NOMO-1 (cell line): ENCODE results near the gene NINL.

ENCODE experiments used
- DNase-seq, 2 experiments: peaks; one replicate each; lab custom pipeline; 2025; ENCODE audit not compliant: unreplicated experiment in 2 of 2; lab: John Stamatoyannopoulos, UW

The NINL gene

DNA sequence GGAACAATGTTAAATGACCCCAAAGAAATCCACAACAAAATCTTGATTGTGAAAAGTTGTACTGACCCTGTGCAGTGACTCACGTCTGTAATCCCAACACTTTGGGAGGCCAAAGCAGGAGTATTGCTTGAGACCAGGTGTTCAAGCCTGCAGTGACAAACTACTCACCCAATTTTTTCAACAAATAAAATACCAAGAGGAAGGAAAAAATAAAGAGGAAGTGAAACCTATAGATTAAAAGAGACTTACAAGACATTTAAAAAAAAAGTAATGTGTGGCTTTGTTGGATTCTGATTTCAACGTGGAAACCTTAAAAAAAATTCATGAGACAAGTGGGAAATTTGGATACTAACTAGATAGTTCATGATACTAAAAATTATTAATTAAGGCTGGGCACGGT is 146.0 kb downstream of the NINL start:
- peak; percentile 20 to 78 for DNase-seq

GRCh38 chr20:25437153-25437581 is 148.2 kb downstream of the NINL start:
- DNase-seq: no peak

GRCh38 chr20:25424536-25424935 is 160.8 kb downstream of the NINL start:
- no peak for DNase-seq

- DNase-seq: no peak
Observed at GRCh38 chr20:25422032-25422431, 163.3 kb downstream of the NINL start.

DNA sequence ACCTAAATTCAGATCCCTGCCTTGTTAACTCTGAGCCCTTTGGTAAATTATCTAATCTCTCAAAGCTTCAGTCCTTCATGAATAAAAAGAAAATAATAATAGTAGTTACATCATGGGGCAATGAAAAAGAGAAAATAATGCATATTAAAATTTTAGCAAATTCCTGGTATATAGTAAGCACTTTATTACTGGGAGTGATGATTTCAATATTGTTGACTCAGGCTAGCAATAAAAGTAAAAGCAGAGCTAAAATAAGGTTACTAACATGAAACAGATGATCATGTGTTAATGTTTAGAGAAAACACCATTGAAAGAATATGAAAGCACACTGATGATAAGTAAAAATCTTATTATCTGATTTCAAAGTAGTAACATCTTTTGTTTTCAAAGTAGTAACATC is 164.2 kb downstream of the NINL start:
- no peak for DNase-seq

GRCh38 chr20:25418776-25419175 is 166.6 kb downstream of the NINL start:
- DNase-seq: no peak

DNA sequence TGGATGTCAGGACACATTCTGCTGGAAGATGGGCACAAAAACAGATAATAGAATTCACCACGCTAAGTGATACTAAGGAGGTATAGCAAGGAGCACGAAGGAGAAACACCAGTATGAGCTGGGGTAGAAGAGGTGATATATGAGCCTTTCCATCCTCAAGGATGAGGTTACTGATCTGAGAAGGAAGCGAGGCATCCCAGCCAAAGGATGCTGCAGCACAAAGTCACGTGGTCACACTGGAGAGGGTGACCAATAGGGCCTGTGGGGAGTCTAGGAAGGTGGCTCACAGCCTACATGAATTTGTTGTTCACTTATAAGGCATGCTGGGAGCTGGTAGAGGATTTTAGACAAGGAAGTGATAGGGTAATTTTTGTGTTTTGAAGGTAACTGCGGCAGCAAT is 176.4 kb downstream of the NINL start:
- no peak for DNase-seq

- no peak for DNase-seq
Observed at GRCh38 chr20:25408170-25408547, 177.2 kb downstream of the NINL start.

DNA sequence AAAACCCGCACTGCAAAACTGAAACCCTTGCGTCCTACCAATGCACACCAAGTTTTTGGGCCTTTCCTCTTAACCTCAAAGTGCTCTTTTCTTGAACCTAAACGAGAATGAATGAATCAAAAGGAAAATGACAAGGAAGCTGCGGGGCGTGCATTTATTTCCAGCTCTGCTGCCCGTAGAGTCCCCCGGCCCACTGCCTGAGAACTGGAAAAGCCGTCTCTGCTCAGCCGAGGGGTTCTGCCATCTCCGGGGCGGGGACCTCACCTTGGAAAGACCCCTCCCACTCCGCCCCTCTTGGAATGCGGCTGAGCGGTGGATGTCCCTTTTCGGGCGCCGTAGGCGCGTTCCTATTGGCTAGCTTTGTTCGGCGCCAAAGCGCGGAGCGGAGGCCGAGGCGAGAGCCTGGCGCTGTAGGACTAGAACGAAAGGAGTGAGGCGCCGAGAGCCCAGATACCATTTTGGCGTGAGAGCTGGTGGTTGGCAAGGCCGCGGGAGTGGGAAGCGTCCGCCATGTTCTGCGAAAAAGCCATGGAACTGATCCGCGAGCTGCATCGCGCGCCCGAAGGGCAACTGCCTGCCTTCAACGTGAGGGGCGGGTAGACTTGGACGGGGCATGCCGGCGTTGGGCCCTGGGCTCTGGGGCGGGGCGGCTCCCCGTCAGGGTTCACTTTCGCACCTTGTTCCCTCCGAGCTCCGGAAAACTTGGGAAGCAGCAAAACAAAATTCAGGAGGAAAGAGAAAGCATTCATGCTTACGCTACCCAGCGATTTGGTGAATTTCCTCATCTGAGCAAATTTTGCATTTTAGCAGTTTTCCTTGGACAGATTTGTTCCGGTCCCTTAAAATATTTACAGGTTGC is 177.8 kb downstream of the NINL start, which contains the start of gene GINS1:
Gene GINS1, plus strand, starts transcription at position 363 of the 859 bp plus-strand sequence. Its CDS starts 148 bp downstream, at position 511.
- peak; percentile 74 to 86 for DNase-seq
